IPS-15b (cell line): ENCODE results near the gene VTN.

Source experiments
- H3K27me3 ChIP-seq: one replicate; pipeline ENCODE4 v1.6.1; 2013; ENCODE audit warnings: low read length; ENCODE audit not compliant: control insufficient read depth, insufficient read depth
- H3K36me3 ChIP-seq: one replicate; pipeline ENCODE4 v1.6.1; 2013; ENCODE audit warnings: low read length; ENCODE audit not compliant: control insufficient read depth, insufficient read depth
- H3K4me1 ChIP-seq: one replicate; pipeline ENCODE4 v1.6.1; 2013; ENCODE audit warnings: mild to moderate bottlenecking, low read length; ENCODE audit not compliant: control insufficient read depth, insufficient read depth
- H3K4me3 ChIP-seq: one replicate; pipeline ENCODE4 v1.5.1; 2013; ENCODE audit warnings: low read depth, low read length
- H3K9ac ChIP-seq: one replicate; pipeline ENCODE4 v1.6.1; 2013; ENCODE audit warnings: low read depth, mild to moderate bottlenecking, low read length
- H3K9me3 ChIP-seq: one replicate; pipeline ENCODE4 v1.6.1; 2013; ENCODE audit warnings: mild to moderate bottlenecking, low read length; ENCODE audit not compliant: control insufficient read depth, insufficient read depth

VTN gene

GRCh38 chr17:28324781-28325180 is 45.3 kb downstream of the VTN start:
- no peaks in the 10 kb centered on the region for H3K27me3 ChIP-seq
- H3K9ac ChIP-seq = no peak overlapping the region
- peaks cover 2% of the 10 kb centered on the region for H3K4me1 ChIP-seq
- peaks cover 8% of the 10 kb centered on the region for H3K36me3 ChIP-seq
- H3K9me3 ChIP-seq = no peaks in the 10 kb centered on the region
- H3K4me3 ChIP-seq = no peak overlapping the region

- Histone ChIP-seq H3K27me3 (no peaks in the 10 kb centered on the region), H3K4me1 (peaks cover 2% of the 10 kb centered on the region), H3K4me3 (no peak overlapping the region), H3K9me3 (no peaks in the 10 kb centered on the region), H3K9ac (no peak overlapping the region), H3K36me3 (peaks cover 8% of the 10 kb centered on the region)
Observed at GRCh38 chr17:28324267-28324745, 45.8 kb downstream of the VTN start.

- Histone ChIP-seq H3K9ac (no peak overlapping the region), H3K4me1 (peaks cover 8% of the 10 kb centered on the region), H3K9me3 (no peaks in the 10 kb centered on the region), H3K27me3 (peaks cover 6% of the 10 kb centered on the region), H3K4me3 (peak overlapping the region; percentile 92), H3K36me3 (no peaks in the 10 kb centered on the region)
Observed at GRCh38 chr17:28320215-28321061, 49.7 kb downstream of the VTN start.

GRCh38 chr17:28319598-28319935 is 50.5 kb downstream of the VTN start:
- H3K4me3 ChIP-seq = peak overlapping the region; percentile 92
- peaks cover 8% of the 10 kb centered on the region for H3K4me1 ChIP-seq
- no peaks in the 10 kb centered on the region for H3K9me3 ChIP-seq
- no peaks in the 10 kb centered on the region for H3K36me3 ChIP-seq
- H3K27me3 ChIP-seq = peaks cover 6% of the 10 kb centered on the region
- H3K9ac ChIP-seq = peak overlapping the region; percentile 70

GRCh38 chr17:28318759-28319597 is 51.1 kb downstream of the VTN start, which contains the start of gene TMEM97:
TSS of gene TMEM97 (plus strand) at chr17:28319200. CDS start at chr17:28319240, 40 bp downstream.
- Histone ChIP-seq H3K4me3 (peak within 1 kb of the TSS; percentile 92), H3K9me3 (no peaks in the 10 kb centered on the region), H3K27me3 (peaks cover 6% of the 10 kb centered on the region), H3K9ac (peak within 1 kb of the TSS; percentile 81), H3K4me1 (peaks cover 8% of the 10 kb centered on the region), H3K36me3 (no peaks in the 10 kb centered on the region)

GRCh38 chr17:28317966-28318758 is 51.9 kb downstream of the VTN start:
- H3K4me1 ChIP-seq = peaks cover 8% of the 10 kb centered on the region
- peak overlapping the region; percentile 92 for H3K4me3 ChIP-seq
- H3K9me3 ChIP-seq = no peaks in the 10 kb centered on the region
- peaks cover 6% of the 10 kb centered on the region for H3K27me3 ChIP-seq
- H3K36me3 ChIP-seq = no peaks in the 10 kb centered on the region
- H3K9ac ChIP-seq = peak overlapping the region; percentile 81
